NCI-H524 treated with DMSO at 0.1 percent for 48 hours (cell line): ENCODE data around the gene GIGYF1.
"Not testable (repeated sequence)": the region's sequence is repeated elsewhere in the genome, so short reads cannot be mapped to it uniquely, and the experiment has no call there.

Experiments used
- DNase-seq: peaks from one replicate; lab custom pipeline; 2025; lab: John Stamatoyannopoulos, UW

Gene GIGYF1

GRCh38 chr7:100706672-100707311, 12.7 kb upstream of the GIGYF1 start:
- no peak for DNase-seq

- DNase-seq: peak; percentile 78
Observed at GRCh38 chr7:100705753-100706671, 12.0 kb upstream of the GIGYF1 start, which contains the start of gene POP7. TSS of gene POP7 (plus strand) at chr7:100706121. CDS start at chr7:100706831, 710 bp downstream.

- no peak for DNase-seq
Observed at GRCh38 chr7:100705320-100705752, 11.3 kb upstream of the GIGYF1 start.

- not testable (repeated sequence) for DNase-seq
Observed at GRCh38 chr7:100701089-100701488, 7.0 kb upstream of the GIGYF1 start.

- no peak for DNase-seq
Observed at GRCh38 chr7:100699018-100699417, 5.0 kb upstream of the GIGYF1 start.

GRCh38 chr7:100696123-100696521, 2.1 kb upstream of the GIGYF1 start:
- DNase-seq: no peak

- DNase-seq: no peak
Observed at GRCh38 chr7:100693312-100694097, 545 bp downstream of the GIGYF1 start.

- DNase-seq: no peak
Observed at GRCh38 chr7:100692578-100692961, 1.5 kb downstream of the GIGYF1 start.

- DNase-seq: no peak
Observed at GRCh38 chr7:100691676-100692577, 2.1 kb downstream of the GIGYF1 start.

GRCh38 chr7:100689230-100690135, 4.6 kb downstream of the GIGYF1 start:
- no peak for DNase-seq

GRCh38 chr7:100688326-100688860, 5.7 kb downstream of the GIGYF1 start:
- no peak for DNase-seq

GRCh38 chr7:100687751-100688300, 6.2 kb downstream of the GIGYF1 start:
- DNase-seq: no peak

- no peak for DNase-seq
Observed at GRCh38 chr7:100687261-100687660, 6.8 kb downstream of the GIGYF1 start.

GRCh38 chr7:100686822-100687211, 7.2 kb downstream of the GIGYF1 start:
- no peak for DNase-seq

GRCh38 chr7:100686201-100686821, 7.7 kb downstream of the GIGYF1 start:
- DNase-seq: no peak

GRCh38 chr7:100685631-100686145, 8.4 kb downstream of the GIGYF1 start:
- no peak for DNase-seq

- no peak for DNase-seq
Observed at GRCh38 chr7:100685049-100685605, 8.9 kb downstream of the GIGYF1 start.

GRCh38 chr7:100684534-100685042, 9.5 kb downstream of the GIGYF1 start:
- no peak for DNase-seq
